NB4 (cell line): ENCODE measurements around the gene RTN3.

Experiments
- CTCF ChIP-seq: IDR thresholded peaks from one replicate; pipeline ENCODE4 v1.5.1; 2012; ENCODE audit warnings: low read depth, low read length
- MAX ChIP-seq: IDR thresholded peaks from 2 replicates; pipeline ENCODE4 v1.6.1; 2011; ENCODE audit warnings: low read depth, low read length
- MYC ChIP-seq: IDR thresholded peaks from 2 replicates; pipeline ENCODE4 v1.6.1; 2011; ENCODE audit warnings: low read depth, low read length
- POLR2A ChIP-seq: IDR thresholded peaks from 2 replicates; pipeline ENCODE4 v1.6.1; 2011; ENCODE audit warnings: mild to moderate bottlenecking; ENCODE audit not compliant: insufficient read length; ENCODE audit errors: extremely low read depth

GRCh38 chr11:63694596-63694995 lies 13.3 kb downstream of the RTN3 start:
- TF ChIP-seq CTCF = no peak
- no peak for TF ChIP-seq MAX
- TF ChIP-seq POLR2A = no peak
- no peak for TF ChIP-seq MYC
